SW 1271 (cell line): Measurements from ENCODE around the gene RCOR1.
A peak's percentile ranks its signal among the peaks of the same experiment; 100 is the strongest.

Source experiments
- DNase-seq, 2 experiments: peaks; one replicate each; lab custom pipeline; 2025; lab: John Stamatoyannopoulos, UW

RCOR1 gene

DNA sequence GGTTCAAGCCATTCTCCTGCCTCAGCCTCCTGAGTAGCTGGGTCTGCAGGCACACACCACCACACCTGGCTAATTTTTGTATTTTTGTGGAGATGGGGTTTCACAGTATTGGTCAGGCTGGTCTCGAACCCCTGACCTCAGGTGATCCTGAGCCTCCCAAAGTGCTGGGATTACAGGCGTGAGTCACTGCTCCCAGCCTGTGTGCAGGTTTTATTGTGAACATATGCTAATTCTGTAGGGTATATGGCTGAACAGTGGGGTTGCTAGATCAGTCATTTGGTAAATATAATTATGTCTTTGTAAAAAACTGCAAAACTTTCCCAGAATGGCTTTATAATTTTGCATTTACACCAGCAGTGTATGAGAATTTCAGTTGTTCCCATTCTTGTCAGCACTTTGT is 85.9 kb downstream of the RCOR1 start:
- no peak for DNase-seq

GRCh38 chr14:102683399-102684297 is 91.2 kb downstream of the RCOR1 start:
- DNase-seq, result no peak

DNA sequence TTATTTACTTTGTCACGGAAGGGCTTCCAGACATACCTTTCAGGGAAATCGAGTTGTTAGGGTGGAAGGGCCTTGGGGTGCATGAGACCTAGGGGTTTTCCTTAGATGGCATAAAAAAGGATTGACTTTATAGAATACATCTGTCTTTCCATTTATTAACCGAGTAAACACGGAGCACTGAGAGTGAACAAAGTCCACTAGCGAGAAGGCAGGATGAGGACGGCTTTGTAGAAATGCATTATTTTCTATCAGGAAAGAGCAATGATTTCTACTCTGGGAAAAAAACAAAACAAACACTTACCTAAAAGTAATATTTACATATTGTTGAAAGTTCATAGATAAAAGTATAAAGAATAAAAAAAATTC is 91.8 kb downstream of the RCOR1 start:
- no peak for DNase-seq

GRCh38 chr14:102686196-102686801 is 93.8 kb downstream of the RCOR1 start:
- no peak for DNase-seq

DNA sequence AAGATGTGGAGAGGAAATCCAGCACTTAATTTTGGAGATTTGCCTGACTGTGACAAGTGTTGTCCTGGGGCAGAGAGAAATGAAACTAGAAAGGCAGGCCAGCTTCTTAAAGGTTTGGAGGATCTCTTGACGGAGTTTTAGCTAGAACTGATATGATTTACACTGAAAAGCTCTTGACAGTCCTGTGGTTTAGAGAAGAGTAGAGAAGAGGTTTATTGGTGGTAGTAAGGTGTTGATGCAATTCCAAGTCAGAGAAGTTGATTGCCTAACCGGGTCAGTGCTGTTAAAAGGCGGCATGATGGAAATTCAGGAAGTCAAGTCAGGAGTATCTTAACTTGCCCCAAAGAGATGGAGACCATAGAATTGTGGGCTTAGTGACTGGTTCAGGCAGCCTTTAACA is 95.8 kb downstream of the RCOR1 start:
- DNase-seq, result no peak

- no peak for DNase-seq
Observed at GRCh38 chr14:102690509-102691286, 98.2 kb downstream of the RCOR1 start.

GRCh38 chr14:102691763-102692162 is 99.3 kb downstream of the RCOR1 start:
- no peak for DNase-seq

GRCh38 chr14:102692334-102692733 is 99.9 kb downstream of the RCOR1 start:
- no peak for DNase-seq

- DNase-seq, result no peak
Observed at GRCh38 chr14:102693006-102693755, 100.7 kb downstream of the RCOR1 start.

- peak; percentile 23 to 72 for DNase-seq
Observed at GRCh38 chr14:102694530-102695166, 102.2 kb downstream of the RCOR1 start.

GRCh38 chr14:102695167-102695555 is 102.7 kb downstream of the RCOR1 start:
- no peak for DNase-seq

DNA sequence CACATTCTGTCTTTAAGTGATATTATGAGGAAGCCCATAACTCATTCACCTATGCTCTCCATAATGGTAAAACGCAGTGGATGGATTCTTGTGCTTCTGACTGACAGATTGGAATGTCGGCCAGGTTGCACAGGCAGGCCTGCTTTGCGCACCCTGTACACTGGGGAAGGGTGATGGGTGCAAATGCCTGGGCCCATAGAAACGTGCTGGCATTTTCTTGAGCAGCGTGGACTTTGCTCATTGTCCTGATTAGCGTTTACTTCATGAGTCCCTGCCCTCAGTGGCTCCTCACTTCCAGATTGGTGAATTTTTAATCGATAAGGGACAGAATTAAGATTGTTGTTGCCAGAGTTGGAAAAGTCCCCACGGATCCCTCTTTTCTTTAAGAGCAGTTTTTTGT is 103.9 kb downstream of the RCOR1 start:
- DNase-seq, result no peak

DNA sequence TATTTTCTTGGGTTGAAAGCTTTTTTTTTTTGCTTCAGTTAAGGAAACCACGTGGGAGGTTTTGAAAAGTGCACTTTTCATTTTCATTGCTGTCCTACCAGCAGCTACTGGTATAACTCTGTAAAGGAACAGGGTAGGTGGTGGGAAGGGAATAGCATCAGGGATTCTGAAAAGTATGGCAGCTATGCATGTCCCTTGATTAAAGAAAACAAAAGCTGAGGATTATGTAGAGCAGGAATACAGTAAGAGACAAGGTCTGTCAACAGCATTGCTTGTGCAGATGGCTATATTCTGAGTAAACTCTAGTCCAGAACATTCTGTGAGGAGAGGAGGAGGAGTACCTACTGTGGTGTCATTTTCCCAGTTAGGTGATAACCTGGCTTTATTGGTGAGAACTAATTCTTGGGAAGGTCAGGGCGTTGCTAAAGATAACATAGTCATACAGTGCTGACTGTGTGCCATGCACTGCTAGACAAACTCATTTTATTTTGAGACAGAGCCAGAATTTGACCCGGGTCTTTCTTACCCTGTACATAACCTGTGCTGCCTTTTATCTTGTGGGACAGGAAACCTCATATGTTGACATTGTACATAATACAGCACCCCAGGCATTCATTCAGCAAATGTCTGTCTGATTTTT is 104.5 kb downstream of the RCOR1 start:
- DNase-seq, result no peak

DNA sequence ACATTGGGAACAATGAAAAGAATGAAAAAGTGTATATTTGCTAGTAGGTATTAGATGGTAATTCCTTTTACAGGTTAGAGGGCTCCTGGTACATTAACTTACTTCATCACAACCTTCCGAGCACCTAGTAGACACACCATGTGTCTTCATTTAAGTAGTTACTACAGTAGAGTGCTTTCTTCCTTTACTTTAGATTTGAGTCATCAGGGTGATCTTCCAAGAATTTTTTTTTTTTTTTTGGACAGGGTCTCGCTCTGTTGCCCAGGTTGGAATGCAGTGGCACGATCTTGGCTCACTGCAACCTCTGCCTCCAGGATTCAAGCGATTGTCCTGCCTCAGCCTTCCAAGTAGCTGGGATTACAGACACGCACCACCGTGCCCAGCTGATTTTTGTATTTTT is 105.1 kb downstream of the RCOR1 start:
- no peak for DNase-seq

DNA sequence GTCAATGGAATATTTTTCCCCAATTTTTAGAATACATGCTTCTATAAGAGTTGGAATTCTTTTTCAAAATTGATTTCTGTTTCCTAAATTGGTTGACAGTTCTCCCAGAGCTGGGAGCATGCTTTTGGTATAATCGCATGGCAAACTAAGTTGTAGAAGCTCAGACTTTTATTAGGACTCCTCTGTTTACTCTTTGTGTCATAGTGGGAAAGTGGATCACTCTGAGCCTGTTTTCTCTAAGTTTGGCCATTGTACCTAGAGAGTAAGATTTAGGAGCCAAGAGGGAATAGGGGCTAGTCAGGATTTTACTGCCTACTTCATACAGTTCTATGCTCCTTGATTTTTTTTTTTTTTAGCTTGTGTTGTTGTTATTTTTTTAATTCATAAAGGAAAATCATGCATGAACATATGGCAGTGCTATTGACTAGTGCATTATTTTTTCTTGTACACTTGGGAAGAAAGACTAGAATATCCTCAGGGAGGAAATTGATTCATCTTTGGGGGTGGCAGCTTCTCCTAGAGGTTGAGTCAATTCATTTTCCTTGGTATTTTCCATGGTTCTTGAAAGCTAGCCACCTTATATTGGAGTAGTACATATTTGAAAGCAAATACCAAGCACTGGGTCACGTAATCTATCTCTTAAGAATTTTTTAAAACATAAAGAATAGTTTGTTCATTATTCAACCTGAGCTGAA is 107.1 kb downstream of the RCOR1 start:
- DNase-seq, result no peak

GRCh38 chr14:102708494-102708893 is 116.0 kb downstream of the RCOR1 start:
- no peak for DNase-seq

GRCh38 chr14:102711207-102711606 is 118.8 kb downstream of the RCOR1 start:
- no peak for DNase-seq

DNA sequence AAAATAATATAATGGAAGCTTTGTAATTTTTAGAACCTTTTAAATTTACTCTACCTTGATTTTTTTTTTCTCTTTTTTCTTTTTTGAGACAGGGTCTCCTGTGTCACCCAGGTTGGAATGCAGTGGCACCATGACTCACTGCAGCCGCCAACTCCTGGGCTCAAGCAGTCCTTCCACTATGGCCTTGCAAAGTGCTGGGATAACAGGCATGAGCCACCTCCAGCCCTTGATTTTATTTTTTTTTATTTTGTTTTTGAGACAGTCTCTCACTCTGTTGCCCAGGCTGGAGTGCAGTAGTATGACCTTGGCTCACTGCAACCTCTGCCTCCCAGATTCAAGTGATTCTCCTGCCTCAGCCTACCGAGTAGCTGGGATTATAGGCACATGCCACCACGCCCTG is 119.5 kb downstream of the RCOR1 start:
- DNase-seq, result no peak

DNA sequence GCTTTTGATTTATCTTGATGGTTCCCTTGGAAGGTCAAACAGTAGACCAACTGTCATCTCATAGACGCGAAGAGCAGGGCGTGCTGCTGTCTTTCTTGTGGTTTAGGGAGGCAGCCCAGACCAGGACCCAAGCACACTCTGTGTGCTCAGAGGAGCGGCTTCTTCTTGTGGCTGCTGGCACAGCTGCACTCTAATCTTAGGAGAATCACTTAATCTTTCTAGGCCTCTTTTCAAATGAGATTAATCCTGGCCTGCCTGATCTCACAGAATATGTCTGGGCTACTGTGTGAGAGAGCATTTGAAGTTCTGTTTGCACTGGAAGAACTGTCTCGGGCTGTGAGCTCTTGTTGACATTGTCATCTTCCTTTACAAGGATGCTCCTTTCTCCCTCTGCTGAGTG is 124.8 kb downstream of the RCOR1 start:
- DNase-seq, result no peak

DNA sequence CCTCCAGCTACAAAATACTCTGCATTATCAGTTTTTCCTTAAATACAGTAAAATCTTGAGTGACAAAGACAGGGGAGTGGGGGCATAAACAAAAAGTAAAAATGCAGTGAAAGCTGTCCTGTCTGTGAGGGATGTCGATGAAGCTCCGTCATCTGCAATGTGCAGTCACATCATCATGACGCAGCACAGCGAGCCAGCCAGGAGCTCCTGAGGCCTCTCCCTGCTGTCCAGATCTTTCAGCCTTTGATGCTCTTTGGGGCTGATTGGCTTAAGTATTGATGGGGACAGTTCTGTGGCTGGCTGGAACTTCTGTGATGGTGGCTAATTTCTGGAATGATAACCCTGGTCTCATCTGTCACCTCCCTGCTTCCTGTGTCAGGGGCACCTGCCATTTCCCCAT is 130.2 kb downstream of the RCOR1 start:
- no peak for DNase-seq

GRCh38 chr14:102723650-102724049 is 131.2 kb downstream of the RCOR1 start:
- no peak for DNase-seq
